DND-41 (cell line): ENCODE results near the gene ORC1.

Source experiments
- EZH2 ChIP-seq: IDR thresholded peaks from 3 replicates; pipeline ENCODE4 v1.6.1; 2012; ENCODE audit warnings: borderline replicate concordance, low read depth, mild to moderate bottlenecking, moderate library complexity, low read length, inconsistent platforms; ENCODE audit not compliant: severe bottlenecking
- TF ChIP-seq, protein P1 (sequence below): IDR thresholded peaks from 2 replicates; pipeline ENCODE4 v1.5.1; 2012; ENCODE audit warnings: borderline replicate concordance, low read length, moderate library complexity, mild to moderate bottlenecking; ENCODE audit not compliant: poor library complexity, severe bottlenecking; ENCODE audit errors: extremely low read depth

DNA sequence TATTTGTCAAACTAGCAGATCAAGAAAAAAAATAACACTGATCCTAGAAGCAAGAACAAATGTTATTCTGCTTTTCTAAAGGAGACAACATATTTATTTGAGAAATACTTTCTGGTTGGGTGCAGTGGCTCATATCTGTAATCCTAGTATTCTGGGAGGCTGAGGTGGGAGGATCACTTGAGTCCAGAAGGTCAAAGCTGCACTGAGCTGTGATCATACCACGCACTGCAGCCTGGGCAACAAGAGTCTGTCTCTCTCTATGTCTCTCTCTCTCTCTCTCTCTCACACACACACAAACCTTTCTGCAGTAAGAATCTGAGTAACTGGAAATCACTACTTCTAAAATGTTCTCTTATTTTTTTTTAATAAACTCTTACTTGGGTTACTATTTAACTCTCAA, 31.4 kb upstream of the ORC1 start:
- TF ChIP-seq, protein P1, sequence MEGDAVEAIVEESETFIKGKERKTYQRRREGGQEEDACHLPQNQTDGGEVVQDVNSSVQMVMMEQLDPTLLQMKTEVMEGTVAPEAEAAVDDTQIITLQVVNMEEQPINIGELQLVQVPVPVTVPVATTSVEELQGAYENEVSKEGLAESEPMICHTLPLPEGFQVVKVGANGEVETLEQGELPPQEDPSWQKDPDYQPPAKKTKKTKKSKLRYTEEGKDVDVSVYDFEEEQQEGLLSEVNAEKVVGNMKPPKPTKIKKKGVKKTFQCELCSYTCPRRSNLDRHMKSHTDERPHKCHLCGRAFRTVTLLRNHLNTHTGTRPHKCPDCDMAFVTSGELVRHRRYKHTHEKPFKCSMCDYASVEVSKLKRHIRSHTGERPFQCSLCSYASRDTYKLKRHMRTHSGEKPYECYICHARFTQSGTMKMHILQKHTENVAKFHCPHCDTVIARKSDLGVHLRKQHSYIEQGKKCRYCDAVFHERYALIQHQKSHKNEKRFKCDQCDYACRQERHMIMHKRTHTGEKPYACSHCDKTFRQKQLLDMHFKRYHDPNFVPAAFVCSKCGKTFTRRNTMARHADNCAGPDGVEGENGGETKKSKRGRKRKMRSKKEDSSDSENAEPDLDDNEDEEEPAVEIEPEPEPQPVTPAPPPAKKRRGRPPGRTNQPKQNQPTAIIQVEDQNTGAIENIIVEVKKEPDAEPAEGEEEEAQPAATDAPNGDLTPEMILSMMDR, result no peak
- TF ChIP-seq EZH2, result no peak
